ENCODE measurements around the gene EEF1A1. TPM values are rescaled to one million over a fixed set of nuclear protein-coding genes. Genes with fewer than 3 reads are reported as not detected.
"Not testable (repeated sequence)": the region's sequence is repeated elsewhere in the genome, so short reads cannot be mapped to it uniquely, and the experiment has no call there.

EEF1A1 gene
- polyA plus RNA-seq, 1 donor, result 23,811 TPM

DNA sequence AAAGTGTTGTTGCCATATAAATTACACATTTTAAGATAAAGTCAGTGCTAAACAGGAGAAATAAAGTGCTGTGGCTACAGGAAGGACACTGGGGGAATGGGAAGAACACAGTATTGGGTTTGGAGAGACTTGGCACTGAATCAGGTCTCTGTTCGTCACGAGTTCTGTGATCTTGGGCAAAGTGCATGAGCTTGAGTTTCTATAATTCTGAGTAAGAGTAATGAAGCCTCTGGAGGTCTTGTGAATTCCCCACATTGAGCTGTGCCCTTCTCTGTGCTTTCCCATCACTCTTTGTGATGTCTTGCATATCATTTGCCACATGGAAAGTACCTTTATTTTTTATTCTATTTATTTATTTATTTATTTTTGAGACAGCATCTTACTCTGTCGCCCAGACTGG lies 16.8 kb upstream of the EEF1A1 start:
- no peak for DNase-seq (ENCODE audit: low read depth)

DNA sequence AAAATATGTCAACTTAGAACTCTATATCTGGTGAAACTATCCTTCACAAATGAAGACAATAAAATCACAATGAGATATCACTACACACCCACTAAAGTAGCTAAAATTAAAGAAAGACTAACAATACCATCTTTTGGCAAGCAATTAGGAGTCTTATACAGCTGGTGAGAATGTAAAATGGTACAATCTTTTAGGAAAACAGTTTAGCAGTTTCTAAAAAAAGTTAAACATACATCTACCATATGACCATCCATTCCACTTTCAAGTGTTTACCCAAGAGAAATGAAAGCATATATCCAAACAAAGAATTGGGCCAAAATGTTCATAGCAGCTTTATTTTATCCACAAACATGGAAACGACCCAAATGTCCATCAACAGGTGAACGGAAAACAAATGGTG lies 13.8 kb upstream of the EEF1A1 start:
- no peak for DNase-seq (ENCODE audit: low read depth)

DNA sequence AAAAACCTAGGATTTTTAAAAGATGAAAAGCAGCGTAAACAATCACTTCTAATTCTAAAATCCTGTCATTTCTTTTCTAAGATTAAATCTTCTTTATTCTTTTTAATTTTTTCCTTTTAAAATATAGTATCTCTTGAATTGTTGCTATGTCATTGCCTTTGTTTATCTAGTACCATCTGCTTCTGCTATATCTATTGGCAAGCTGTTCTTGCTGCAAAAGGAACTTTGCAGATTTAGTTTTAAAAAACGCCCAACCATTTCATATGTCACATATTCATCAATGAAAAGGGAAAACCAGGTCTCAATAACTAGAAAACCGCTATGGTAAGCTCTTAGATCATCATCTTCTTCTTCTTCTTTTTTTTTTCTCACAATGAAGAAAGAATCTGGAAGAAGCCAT lies 11.5 kb upstream of the EEF1A1 start:
- no peak for DNase-seq (ENCODE audit: low read depth)

DNA sequence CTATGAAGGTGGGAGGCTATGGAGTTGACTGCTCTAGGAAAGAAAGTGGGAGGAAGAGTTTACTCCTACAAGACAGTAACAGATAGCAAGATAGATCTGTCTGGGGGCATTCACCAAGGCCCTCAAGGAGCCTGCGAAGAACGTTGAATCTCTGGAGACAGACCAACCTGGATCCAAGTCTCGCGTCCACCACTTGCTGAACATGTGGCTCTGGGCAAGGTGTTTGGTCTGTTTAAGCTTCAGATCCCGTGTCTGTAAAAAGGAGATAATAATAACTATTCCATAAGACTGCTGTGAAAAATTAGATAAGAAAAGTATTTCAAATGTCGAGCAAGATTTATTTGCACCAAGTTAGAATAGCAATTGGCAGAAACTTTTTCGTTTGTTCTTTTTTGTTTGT lies 8.1 kb upstream of the EEF1A1 start:
- DNase-seq (ENCODE audit: low read depth), result no peak

DNA sequence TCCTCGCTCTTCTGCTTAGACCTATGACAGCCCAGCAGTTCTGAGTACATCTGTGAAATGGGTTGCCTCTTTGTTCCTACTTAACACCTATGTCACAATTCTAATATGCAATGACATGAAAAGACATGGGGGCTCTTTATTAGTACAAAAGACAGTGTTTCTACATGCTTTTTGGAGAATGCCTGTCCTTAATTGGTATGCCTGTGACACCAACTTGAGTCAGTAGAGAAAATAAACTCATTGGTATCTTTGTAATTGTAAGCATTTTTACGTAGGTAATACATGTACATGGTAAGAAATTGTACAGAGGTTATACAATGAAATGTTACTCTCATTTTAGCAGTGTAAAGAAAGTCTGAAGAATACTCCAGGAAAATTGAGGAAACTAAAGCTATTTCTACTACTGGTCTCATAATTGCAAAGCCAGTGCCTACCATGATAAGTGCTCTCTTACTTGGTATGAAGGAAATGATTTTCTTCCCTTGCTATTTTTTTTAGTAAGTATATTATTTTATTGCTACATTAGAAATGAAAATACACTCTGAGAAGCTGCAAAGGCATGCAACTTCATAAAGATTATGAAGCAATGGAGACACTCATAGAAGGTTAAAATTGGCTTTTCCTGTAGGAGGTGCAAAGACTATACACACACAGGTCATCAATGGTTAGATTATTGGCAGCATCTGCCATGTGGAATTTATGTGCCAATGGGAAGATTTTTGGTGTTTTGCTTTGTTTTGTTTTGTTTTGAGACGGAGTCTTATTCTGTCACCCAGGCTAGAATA lies 4.9 kb upstream of the EEF1A1 start:
- DNase-seq (ENCODE audit: low read depth), result no peak

DNA sequence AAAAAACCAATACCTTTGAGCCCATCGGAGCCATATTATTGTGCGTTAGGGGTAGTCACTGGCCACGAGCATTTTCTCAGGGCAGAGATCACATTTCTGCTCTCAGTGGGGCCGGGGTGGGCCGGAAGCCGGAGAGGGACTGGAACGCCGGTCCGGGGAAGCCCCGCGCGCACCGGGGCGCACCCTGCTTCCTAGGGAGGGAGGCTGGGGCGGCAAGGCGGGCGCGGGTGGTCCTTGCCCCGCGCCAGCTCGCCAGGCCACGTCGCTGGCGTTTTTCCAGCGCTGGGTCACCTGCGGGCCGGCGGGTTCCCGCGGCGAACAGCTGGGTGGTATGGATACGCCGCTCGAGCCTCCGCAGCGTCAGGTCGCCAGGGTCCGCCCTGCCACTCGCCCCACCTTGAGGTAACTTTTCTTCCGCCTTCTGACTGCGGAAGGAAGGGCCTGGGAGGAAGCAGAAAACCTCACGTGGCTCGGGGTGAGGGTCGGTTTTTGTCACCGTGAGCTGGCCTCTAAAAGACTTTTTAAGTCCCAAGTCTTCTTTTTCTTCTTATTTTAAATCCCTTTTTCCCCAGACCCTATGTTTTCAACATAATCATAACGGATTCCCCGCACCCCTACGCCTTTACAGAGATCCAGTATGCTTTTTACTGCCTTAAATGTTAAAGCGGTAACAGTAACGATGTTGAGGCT lies 2.7 kb upstream of the EEF1A1 start:
- DNase-seq (ENCODE audit: low read depth), result peak; percentile 43

DNA sequence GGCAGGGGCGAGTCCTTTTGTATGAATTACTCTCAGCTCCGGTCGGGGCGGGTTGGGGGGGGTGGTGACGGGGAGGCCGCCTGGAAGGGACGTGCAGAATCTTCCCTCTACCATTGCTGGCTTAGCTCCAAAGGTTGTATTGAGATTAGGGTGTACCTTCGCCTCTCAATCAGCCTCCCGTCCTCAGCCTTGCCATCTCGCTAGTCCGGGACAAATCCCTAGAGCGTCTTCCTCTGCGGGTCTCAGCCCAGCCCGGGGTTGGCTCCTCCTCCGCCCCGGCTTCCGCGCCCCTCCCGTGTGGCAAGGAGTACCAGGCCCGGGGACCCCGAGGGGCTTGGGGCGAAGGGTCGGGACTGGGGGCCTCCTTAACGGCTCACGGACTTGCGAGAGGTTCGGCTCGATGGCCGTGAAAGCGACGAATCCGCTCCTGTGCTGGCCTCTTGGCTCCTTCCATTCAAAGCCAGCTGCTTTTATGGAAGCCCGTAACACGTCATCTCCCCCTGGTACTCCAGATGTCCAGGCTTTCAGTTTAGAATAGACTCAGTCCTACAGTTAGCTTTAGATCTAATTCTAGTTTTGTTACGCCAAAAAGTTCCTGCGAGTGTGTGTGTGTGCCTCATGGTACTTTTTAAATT lies 636 bp upstream of the EEF1A1 start:
- peak; percentile 85 for DNase-seq (ENCODE audit: low read depth)

DNA sequence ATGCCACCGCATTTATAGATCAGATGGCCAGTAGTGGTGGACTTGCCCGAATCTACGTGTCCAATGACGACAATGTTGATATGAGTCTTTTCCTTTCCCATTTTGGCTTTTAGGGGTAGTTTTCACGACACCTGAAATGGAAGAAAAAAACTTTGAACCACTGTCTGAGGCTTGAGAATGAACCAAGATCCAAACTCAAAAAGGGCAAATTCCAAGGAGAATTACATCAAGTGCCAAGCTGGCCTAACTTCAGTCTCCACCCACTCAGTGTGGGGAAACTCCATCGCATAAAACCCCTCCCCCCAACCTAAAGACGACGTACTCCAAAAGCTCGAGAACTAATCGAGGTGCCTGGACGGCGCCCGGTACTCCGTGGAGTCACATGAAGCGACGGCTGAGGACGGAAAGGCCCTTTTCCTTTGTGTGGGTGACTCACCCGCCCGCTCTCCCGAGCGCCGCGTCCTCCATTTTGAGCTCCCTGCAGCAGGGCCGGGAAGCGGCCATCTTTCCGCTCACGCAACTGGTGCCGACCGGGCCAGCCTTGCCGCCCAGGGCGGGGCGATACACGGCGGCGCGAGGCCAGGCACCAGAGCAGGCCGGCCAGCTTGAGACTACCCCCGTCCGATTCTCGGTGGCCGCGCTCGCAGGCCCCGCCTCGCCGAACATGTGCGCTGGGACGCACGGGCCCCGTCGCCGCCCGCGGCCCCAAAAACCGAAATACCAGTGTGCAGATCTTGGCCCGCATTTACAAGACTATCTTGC lies 725 bp downstream of the EEF1A1 start:
- no peak for DNase-seq (ENCODE audit: low read depth)

DNA sequence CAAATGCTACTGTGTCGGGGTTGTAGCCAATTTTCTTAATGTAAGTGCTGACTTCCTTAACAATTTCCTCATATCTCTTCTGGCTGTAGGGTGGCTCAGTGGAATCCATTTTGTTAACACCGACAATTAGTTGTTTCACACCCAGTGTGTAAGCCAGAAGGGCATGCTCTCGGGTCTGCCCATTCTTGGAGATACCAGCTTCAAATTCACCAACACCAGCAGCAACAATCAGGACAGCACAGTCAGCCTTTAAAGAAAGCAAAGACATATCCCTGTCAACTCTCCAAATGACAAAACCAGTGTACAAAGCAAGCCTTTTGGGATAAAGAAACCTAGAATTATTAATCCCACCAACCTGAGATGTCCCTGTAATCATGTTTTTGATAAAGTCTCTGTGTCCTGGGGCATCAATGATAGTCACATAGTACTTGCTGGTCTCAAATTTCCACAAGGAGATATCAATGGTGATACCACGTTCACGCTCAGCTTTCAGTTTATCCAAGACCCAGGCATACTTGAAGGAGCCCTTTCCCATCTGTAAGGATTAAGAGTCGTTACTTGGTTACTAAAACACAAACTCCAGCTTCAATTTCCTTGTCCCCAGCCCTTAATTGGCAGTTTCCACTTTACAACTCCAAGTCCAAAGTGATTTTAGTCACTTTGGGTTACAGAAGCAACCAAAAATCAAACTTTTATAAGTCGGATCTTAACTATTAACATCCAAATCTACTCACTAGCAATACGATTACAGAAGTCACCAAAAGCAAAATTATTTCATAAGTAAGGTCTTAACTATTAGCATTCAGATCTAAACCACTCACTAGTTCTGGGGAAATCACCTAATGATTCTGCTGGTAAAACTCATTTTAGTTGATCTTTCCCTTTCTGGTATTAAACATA lies 1.6 kb downstream of the EEF1A1 start:
- not testable (repeated sequence) for DNase-seq (ENCODE audit: low read depth)

DNA sequence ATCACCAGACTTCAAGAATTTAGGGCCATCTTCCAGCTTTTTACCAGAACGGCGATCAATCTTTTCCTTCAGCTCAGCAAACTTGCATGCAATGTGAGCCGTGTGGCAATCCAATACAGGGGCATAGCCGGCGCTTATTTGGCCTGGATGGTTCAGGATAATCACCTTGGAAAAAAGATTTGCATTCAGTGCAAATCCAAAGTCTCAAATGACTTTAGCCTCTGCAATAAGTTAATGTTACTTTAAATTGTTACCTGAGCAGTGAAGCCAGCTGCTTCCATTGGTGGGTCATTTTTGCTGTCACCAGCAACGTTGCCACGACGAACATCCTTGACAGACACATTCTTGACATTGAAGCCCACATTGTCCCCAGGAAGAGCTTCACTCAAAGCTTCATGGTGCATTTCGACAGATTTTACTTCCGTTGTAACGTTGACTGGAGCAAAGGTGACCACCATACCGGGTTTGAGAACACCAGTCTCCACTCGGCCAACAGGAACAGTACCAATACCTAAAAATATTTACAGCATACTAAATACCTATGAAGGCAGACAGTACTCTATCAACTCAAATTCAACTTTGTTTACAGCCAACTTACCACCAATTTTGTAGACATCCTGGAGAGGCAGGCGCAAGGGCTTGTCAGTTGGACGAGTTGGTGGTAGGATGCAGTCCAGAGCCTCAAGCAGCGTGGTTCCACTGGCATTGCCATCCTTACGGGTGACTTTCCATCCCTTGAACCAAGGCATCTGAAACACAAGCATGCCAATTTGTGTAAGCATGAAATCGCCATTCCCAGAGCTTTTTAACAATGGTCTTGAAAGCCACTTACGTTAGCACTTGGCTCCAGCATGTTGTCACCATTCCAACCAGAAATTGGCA lies 2.5 kb downstream of the EEF1A1 start:
- DNase-seq (ENCODE audit: low read depth), result not testable (repeated sequence)

DNA sequence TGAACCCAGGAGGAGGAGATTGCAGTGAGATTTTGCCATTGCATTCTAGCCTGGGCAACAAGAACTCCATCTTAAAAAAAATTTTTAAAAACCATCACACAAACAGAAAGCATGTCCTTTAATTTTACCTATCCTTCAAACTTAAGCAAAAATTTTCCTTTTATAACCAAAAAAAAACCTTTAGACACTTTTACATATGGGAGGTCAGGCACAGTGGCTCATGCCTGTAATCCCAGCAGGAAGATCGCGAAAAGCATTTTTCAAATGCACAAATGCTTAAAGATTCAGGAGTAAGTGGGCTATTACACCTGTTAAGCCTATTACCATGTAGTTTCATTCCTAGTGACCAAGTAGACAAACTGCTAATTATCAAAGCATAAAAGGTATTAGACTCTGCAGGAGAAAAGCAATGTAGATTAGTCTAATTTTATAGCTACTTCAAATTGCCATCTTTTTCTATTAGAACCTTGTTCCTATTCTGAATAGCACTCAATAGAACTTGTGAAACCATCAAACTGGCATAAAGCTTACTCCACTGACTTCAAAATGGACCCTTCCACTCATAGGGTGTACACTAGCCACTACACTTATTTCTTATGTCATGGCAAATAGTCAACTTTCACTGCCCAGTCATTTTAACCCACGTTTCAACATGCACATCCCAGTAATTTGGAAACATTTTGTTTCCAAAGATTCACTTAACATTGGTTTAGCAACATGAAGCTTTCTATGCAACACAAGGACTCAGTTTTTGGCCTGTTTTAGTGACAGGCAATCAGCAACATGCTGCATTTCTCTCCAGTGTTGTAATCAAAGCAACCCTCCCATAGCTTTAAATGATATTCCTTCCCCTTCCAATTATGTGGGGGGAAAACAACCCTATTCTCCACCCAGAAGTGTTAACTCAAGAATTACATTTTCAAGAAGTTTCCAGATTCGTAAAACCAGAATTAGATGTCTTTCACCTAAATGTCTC lies 4.0 kb downstream of the EEF1A1 start:
- DNase-seq (ENCODE audit: low read depth), result no peak

DNA sequence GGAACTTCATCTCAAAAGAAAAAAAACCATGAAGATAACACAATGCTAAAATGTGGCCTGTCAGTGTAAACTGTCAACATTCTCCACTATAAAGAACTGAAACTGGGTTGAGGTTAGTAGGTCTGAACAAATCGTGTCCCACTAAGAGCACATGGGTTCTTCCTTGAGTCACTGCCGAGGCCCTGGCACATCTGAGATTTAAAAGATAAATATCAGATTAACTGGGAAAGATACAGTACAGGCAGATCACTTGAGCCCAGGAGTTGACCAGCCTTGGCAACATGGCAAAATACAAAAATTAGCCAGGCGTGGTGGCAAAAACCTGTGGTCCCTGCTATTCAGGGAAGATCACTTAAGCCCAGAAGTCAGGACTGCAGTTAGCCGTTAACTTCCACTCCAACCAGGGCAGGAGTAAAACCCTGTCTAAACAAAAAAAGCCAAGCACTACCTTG lies 5.6 kb downstream of the EEF1A1 start:
- DNase-seq (ENCODE audit: low read depth), result no peak

DNA sequence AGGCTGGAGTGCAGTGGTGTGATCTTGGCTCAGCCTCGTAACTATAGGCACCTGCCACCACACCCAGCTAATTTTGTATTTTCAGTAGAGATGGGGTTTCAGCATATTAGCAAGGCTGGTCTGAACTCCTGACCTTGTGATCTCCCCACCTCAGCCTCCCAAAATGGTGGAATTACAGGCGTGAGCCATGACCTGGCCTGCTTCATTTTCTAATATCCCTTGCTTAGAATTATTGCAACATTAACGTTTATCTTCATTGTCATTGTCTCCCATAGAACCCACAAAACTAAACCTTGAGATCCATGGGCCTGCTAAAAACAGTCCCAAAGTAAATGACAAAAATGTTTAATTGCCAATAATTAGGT lies 6.1 kb downstream of the EEF1A1 start:
- no peak for DNase-seq (ENCODE audit: low read depth)

DNA sequence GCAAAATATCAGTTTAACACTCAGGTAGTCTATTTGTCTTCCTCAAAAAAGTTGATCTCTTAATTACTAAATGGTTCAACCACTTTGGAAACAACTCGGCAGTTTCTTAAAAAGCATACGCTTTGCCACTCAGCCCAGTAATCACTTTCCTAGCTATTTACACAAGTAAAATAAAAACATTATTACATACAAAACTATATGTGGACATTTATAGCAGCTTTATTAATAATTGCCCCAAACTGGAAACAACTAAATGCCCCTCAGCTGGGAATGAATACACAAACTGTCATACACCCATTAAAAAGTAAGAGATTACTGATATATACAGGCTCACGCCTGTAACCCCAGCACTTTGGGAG lies 7.4 kb downstream of the EEF1A1 start:
- DNase-seq (ENCODE audit: low read depth), result no peak

DNA sequence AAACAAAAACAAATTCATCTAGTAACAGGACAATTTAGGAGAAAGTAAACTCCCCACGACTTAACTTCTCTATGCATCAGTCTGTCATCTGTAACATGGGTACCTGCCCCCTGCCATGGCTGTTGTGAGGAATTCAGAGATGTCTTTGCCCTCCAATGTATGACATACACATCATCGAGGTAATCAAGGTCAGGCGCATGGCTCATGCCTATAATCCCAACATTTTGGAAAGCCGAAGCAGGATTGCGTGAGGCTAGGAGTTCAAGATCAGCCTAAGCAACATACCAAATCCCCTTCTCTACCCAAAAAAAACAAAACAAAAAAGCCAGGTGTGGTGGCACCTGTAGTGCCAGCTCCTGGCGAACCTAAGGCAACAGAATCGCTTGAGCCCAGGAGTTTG lies 9.0 kb downstream of the EEF1A1 start:
- no peak for DNase-seq (ENCODE audit: low read depth)

DNA sequence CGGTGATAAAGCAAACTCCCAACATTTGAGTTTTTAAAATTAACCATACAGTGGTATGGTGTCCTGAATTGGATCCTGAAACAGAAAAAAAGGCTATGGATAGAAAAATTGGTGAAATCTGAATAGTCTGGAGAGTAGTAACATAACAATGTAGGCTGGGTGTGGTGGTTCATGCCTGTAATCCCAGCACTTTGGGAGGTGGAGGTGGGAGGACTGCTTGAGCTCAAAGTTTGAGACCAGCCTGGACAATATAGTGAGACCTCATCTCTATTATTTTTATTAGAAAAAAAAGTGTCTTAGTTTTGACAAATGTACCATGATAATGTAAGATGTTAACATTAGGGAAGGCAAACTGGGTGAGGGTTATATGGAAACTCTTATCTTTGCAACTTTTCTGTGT lies 11.0 kb downstream of the EEF1A1 start:
- no peak for DNase-seq (ENCODE audit: low read depth)

DNA sequence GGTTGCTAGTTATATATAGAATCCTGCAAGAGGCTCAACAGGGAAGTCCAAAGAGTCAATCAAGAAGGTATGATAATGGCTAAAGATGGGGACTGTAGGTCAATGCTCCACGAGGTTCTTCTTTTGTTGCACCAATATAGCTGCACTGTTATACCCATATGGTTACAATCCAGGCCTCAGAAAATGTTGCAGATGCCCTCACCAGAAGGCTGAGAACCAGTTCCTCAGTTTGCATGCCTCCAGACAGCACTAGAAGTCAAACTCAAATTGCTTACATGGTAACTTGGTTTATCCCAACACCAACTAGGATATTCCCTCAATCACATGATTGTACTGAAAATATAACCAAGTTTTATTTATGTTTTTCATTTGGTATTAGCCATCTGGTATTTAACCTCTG lies 12.1 kb downstream of the EEF1A1 start:
- DNase-seq (ENCODE audit: low read depth), result no peak

DNA sequence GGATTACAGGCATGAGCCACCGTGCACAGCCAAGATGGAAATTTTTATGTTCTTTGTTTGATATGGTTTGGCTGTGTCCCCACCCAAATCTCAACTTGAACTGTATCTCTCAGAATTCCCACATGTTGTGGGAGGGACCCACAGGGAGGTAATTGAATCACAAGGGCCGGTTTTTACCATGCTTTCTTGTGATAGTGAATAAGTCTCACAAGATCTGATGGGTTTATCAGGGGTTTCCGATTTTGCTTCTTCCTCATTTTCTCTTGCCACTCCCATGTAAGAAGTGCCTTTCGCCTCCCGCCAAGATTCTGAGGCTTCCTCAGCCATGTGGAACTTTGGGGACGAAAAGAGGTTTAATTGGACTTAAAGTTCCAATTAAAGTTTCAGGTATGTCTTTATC lies 14.6 kb downstream of the EEF1A1 start:
- DNase-seq (ENCODE audit: low read depth), result no peak

DNA sequence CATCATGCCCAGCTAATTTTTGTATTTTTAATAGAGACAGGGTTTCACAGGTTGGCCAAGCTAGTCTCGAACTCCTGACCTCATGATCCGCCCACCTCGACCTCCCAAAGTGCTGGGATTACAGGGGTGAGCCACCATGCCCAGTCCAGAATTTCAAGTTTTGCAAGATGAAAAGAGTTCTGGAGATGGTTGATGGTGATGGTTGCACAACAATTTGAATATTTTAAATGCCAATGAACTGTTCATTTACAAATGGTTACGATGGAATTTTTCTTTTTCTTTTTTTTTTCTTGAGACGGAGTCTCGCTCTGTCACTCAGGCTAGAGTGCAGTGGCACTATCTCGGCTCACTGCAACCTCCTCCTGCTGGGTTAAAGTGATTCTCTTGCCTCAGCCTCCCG lies 15.1 kb downstream of the EEF1A1 start:
- not testable (repeated sequence) for DNase-seq (ENCODE audit: low read depth)
